ENCODE results near the gene MAU2. TPM values are rescaled to one million over a fixed set of nuclear protein-coding genes. Genes with fewer than 3 reads are reported as not detected.

The MAU2 gene
- total and polyA plus RNA-seq, 2 of the 8 experiments (the other 6 are each of a cell fraction or from before 2014, with no cell fraction given): 32.0 to 40.8 TPM

- no peaks in the 10 kb centered on the region for H3K27me3 ChIP-seq (replicated peaks in 1 of 4; ENCODE audit: control insufficient read depth in 3 of 4, extremely low read depth in 1 of 4, insufficient read depth in 3 of 4, low read length in 3 of 4)
- no peak for DNase-seq (ENCODE audit: low read depth in 1 of 2, low spot score in 2 of 2)
- CTCF ChIA-PET (ENCODE audit: partially characterized antibody): interaction anchor here (0.6 to 3.5 kb wide), 6 partner anchors 10 to 389 kb away, joined by 3 to 17 read pairs (median 4); no protein-coding TSS in a partner anchor
- no peak overlapping the region for H3K14ac ChIP-seq (ENCODE audit: insufficient read length)
- no peak overlapping the region for H3K23ac ChIP-seq (ENCODE audit: insufficient read length)
- H3K4me1 ChIP-seq (replicated peaks in 1 of 4; ENCODE audit: control insufficient read depth in 3 of 4, insufficient read depth in 4 of 4, low read length in 3 of 4): peaks cover 0 to 4% (median 2%) of the 10 kb centered on the region in 4 experiments; a peak in 3 of 7 replicates
- no peak overlapping the region for H3K4me2 ChIP-seq (ENCODE audit: insufficient read depth in 1 of 2, low read depth in 2 of 2, low read length in 2 of 2)
- FAIRE-seq: no peak
- no peak overlapping the region for H2AFZ ChIP-seq (ENCODE audit: low read length)
- H3K79me2 ChIP-seq (ENCODE audit: control insufficient read depth in 1 of 2, insufficient read depth in 2 of 2, low read length in 2 of 2): peaks cover 0 to 53% of the 10 kb centered on the region in 2 experiments; a peak in 2 of 4 replicates
- 92% methylated on average over 7 of the region's 7 CpGs; no CpG with 5 or more reads in 1 of the 2 experiments for WGBS, 2 experiments (ENCODE audit: extremely low coverage in 1 of 2, insufficient coverage in 1 of 2, insufficient read length in 1 of 2, insufficient replicate concordance in 2 of 2, low coverage in 1 of 2, low lambda C conversion rate in 2 of 2, missing lambda C conversion rate in 1 of 2)
- H3K9ac ChIP-seq (replicated peaks in 1 of 4; ENCODE audit: extremely low read depth in 1 of 4, low read depth in 3 of 4, low read length in 3 of 4): no peak overlapping the region
- H2BK5ac ChIP-seq (ENCODE audit: low read depth, low read length): no peak overlapping the region
- H4K20me1 ChIP-seq (replicated peaks in 1 of 2; ENCODE audit: control insufficient read depth in 1 of 2, insufficient read depth in 2 of 2, low read length in 2 of 2): peaks cover 1 to 7% of the 10 kb centered on the region in 2 experiments
- no peak overlapping the region for H2AK5ac ChIP-seq (ENCODE audit: low read depth, low read length)
- no peak overlapping the region for H3K4me3 ChIP-seq (ENCODE audit: extremely low read depth in 1 of 4, insufficient read depth in 2 of 4, low read depth in 3 of 4, low read length in 4 of 4)
- peaks cover 7% of the 10 kb centered on the region for H3K79me1 ChIP-seq (ENCODE audit: low read depth, low read length)
- POLR2A ChIA-PET (ENCODE audit: partially characterized antibody): interaction anchor here (0.6 to 3.2 kb wide), 7 partner anchors 9 to 29 kb away, joined by 3 to 12 read pairs (median 4); no protein-coding TSS in a partner anchor
- H2BK12ac ChIP-seq (ENCODE audit: low read depth, low read length): no peak overlapping the region
- no peak overlapping the region for H4K91ac ChIP-seq (replicated peaks; ENCODE audit: insufficient read length, low read length)
- no peak overlapping the region for H3K56ac ChIP-seq (replicated peaks; ENCODE audit: insufficient read length, low read depth, low read length)
- no peak overlapping the region for H3K27ac ChIP-seq (ENCODE audit: low read depth, low read length)
- no peak overlapping the region for H2BK20ac ChIP-seq (ENCODE audit: low read length)
- H3K18ac ChIP-seq (ENCODE audit: extremely low read depth, low read length): no peak overlapping the region
- H2BK15ac ChIP-seq (ENCODE audit: low read length): no peak overlapping the region
- H2BK120ac ChIP-seq (replicated peaks; ENCODE audit: low read depth, low read length): no peak overlapping the region
- peaks cover 3 to 27% (median 15%) of the 10 kb centered on the region in 4 experiments; a peak in 6 of 8 replicates for H3K36me3 ChIP-seq (ENCODE audit: control insufficient read depth in 2 of 4, insufficient read depth in 4 of 4, low read length in 3 of 4)
- peaks cover 7% of the 10 kb centered on the region; the same call in 1 of the 2 replicates for H3K23me2 ChIP-seq (ENCODE audit: low read depth, low read length)
- no peak overlapping the region for H4K5ac ChIP-seq (ENCODE audit: insufficient read length, low read depth, low read length)
- H3K9me3 ChIP-seq (ENCODE audit: insufficient read depth in 2 of 2, low read depth in 1 of 2, low read length in 1 of 2): no peaks in the 10 kb centered on the region
- no peak overlapping the region for H4K8ac ChIP-seq (ENCODE audit: extremely low read depth, insufficient read depth, low read length)
- no peak overlapping the region for H3K4ac ChIP-seq (replicated peaks; ENCODE audit: insufficient read length, low read depth, low read length)
- no peak for TF ChIP-seq HDAC2 (IDR thresholded peaks at IDR 0.05; ENCODE audit: borderline replicate concordance in 1 of 2, low read depth in 2 of 2, low read length in 2 of 2)
- no peak for TF ChIP-seq SUZ12 (IDR thresholded peaks at IDR 0.05; ENCODE audit: low read length)
- TF ChIP-seq SP4 (IDR thresholded peaks at IDR 0.05; ENCODE audit: low read length): no peak
- TF ChIP-seq ZNF274 (IDR thresholded peaks at IDR 0.05; ENCODE audit: borderline replicate concordance, extremely low read depth, low read length): no peak
Observed at GRCh38 chr19:19324059-19324770, 3.6 kb downstream of the MAU2 start.
